SU-DHL-6 (cell line): Measurements from ENCODE around the gene BCL7C.

Source experiments
- EZH2phosphoT487 ChIP-seq: fragments of 200-600 bp; sonication (generic), shearing (Covaris generic); conservative IDR thresholded peaks from 2 replicates; pipeline ENCODE4 v1.6.1; 2018; ENCODE audit warnings: mild to moderate bottlenecking, antibody characterized with exemption, low read length, moderate library complexity, mixed read lengths
- TF ChIP-seq, protein P1 (sequence below): fragments of 200-600 bp; sonication (generic); IDR thresholded peaks from one replicate; pipeline ENCODE4 v1.5.1; 2017; ENCODE audit warnings: antibody characterized with exemption, mild to moderate bottlenecking, low read length, moderate library complexity; ENCODE audit not compliant: insufficient read depth, poor library complexity, severe bottlenecking

DNA sequence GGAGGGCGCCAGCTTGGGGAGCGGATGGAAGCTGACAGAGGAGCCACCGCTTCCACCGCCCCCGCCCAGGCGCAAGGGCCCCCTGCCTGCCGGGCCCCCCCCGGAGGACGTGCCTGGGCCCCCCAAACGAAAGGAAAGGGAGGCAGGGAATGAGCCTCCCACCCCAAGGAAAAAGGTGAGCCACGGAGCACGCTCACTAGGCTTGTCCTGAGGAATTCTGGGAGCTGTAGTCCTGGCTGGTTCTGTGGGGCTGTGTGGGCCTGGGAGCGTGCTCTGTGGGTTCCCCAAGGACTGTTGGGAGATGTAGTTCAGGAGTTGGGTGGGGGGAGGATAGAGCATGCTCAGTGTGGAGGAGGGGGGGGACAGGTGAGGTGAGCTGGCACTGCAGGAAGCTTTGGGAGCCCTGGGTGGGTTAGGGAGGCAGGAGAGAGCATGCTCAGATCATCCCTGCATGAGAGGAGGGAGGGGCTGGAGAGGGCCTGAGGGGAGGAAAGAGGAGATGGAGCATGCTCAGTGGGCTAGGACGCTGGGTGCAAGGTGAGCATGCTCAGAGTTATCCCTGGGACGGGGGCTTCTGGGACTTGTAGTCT, 34.0 kb upstream of the BCL7C start:
- TF ChIP-seq, protein P1, sequence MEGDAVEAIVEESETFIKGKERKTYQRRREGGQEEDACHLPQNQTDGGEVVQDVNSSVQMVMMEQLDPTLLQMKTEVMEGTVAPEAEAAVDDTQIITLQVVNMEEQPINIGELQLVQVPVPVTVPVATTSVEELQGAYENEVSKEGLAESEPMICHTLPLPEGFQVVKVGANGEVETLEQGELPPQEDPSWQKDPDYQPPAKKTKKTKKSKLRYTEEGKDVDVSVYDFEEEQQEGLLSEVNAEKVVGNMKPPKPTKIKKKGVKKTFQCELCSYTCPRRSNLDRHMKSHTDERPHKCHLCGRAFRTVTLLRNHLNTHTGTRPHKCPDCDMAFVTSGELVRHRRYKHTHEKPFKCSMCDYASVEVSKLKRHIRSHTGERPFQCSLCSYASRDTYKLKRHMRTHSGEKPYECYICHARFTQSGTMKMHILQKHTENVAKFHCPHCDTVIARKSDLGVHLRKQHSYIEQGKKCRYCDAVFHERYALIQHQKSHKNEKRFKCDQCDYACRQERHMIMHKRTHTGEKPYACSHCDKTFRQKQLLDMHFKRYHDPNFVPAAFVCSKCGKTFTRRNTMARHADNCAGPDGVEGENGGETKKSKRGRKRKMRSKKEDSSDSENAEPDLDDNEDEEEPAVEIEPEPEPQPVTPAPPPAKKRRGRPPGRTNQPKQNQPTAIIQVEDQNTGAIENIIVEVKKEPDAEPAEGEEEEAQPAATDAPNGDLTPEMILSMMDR = no peak
- TF ChIP-seq EZH2phosphoT487 = no peak
